Endothelial cell of umbilical vein (primary cell): Measurements from ENCODE around the gene CHL1. TPM values are rescaled to one million over a fixed set of nuclear protein-coding genes. Genes with fewer than 3 reads are reported as not detected.

Experiments
- BruUV-seq: library from RNA; stranded (reverse); fragments of 400-500 nt; replicated peaks from 2 replicates; lab custom pipeline; 2021; lab: Mats Ljungman, UMichigan
- CTCF ChIA-PET: fragments of 300-600, 350-600 bp; sonication (Branson Sonifier 250); formaldehyde crosslinking; loops from one replicate; lab custom pipeline; 2021; ENCODE audit warnings: antibody characterized with exemption, inconsistent platforms; lab: Charles Lee
- POLR2A ChIA-PET: fragments of 300-600, 350-600 bp; sonication (Branson Sonifier 250); formaldehyde crosslinking; loops from one replicate; lab custom pipeline; 2021; ENCODE audit warnings: antibody characterized with exemption, inconsistent platforms; lab: Charles Lee
- DNase-seq: peaks from one replicate; pipeline ENCODE4 v3.0.0-alpha.2; 2011; ENCODE audit warnings: low read depth, low spot score
- FAIRE-seq: peaks from 2 replicates; lab custom pipeline; 2011; peaks lifted over from hg19 to GRCh38; lab: Jason Lieb, UNC
- H2AFZ ChIP-seq: 2 replicates; pipeline ENCODE4 v1.6.0; 2012; ENCODE audit warnings: low read depth, low read length, control low read depth, inconsistent platforms
- H3K27ac ChIP-seq: 2 replicates; pipeline ENCODE4 v1.5.1; 2011; ENCODE audit warnings: low read depth, mild to moderate bottlenecking, control low read depth, low read length, moderate library complexity; ENCODE audit not compliant: insufficient read depth
- H3K27me3 ChIP-seq, 2 experiments: 2 replicates each; pipeline versions ENCODE4 v1.6.0 to v1.6.1; 2011; ENCODE audit warnings: low read length in 2 of 2, mixed read lengths in 1 of 2; ENCODE audit not compliant: control insufficient read depth in 2 of 2, insufficient read depth in 2 of 2
- H3K36me3 ChIP-seq, 2 experiments: 2 replicates in 1 of 2; 3 replicates in 1 of 2; pipeline ENCODE4 v1.5.1; 2011; ENCODE audit warnings: low read length in 2 of 2, mild to moderate bottlenecking in 1 of 2, moderate library complexity in 1 of 2; ENCODE audit not compliant: control insufficient read depth in 2 of 2, insufficient read depth in 2 of 2; ENCODE audit errors: extremely low read depth in 1 of 2
- H3K4me1 ChIP-seq: 3 replicates; pipeline ENCODE4 v1.5.1; 2011; ENCODE audit warnings: mild to moderate bottlenecking, low read length; ENCODE audit not compliant: control insufficient read depth, insufficient read depth; ENCODE audit errors: extremely low read depth
- H3K4me2 ChIP-seq: 2 replicates; pipeline ENCODE4 v1.6.1; 2011; ENCODE audit warnings: low read length, control low read depth, mixed read lengths; ENCODE audit not compliant: insufficient read depth
- H3K4me3 ChIP-seq, 3 experiments: fragments of 200-600 bp in 1 of 3; sonication (generic), shearing (Covaris generic) in 1 of 3; replicated peaks in 1 of 3; 2 replicates each; pipeline ENCODE4 v1.5.1; 2011 to 2016; ENCODE audit warnings: control low read depth in 3 of 3, low read length in 3 of 3, mild to moderate bottlenecking in 2 of 3, inconsistent platforms in 1 of 3, low read depth in 1 of 3, moderate library complexity in 1 of 3; ENCODE audit not compliant: insufficient read depth in 1 of 3
- H3K79me2 ChIP-seq: 2 replicates; pipeline ENCODE4 v1.6.0; 2012; ENCODE audit warnings: low read length, inconsistent platforms; ENCODE audit not compliant: control insufficient read depth, insufficient read depth
- H3K9ac ChIP-seq: replicated peaks from 2 replicates; pipeline ENCODE3; 2011; ENCODE audit warnings: low read length, control low read depth; ENCODE audit not compliant: insufficient read depth; ENCODE audit errors: extremely low read depth
- H3K9me1 ChIP-seq: replicated peaks from 3 replicates; pipeline ENCODE4 v1.6.0; 2011; ENCODE audit warnings: mild to moderate bottlenecking, low read length; ENCODE audit not compliant: control insufficient read depth, insufficient read depth; ENCODE audit errors: extremely low read depth
- H3K9me3 ChIP-seq: replicated peaks from 2 replicates; pipeline ENCODE4 v1.5.1; 2012; ENCODE audit warnings: low read length, inconsistent platforms; ENCODE audit not compliant: control insufficient read depth, insufficient read depth
- H4K20me1 ChIP-seq: replicated peaks from 2 replicates; pipeline ENCODE3; 2011; ENCODE audit warnings: mild to moderate bottlenecking, low read length; ENCODE audit not compliant: control insufficient read depth, insufficient read depth; ENCODE audit errors: extremely low read depth
- EZH2 ChIP-seq: IDR thresholded peaks from 2 replicates; pipeline ENCODE4 v1.6.1; 2012; ENCODE audit warnings: borderline replicate concordance, low read depth, mild to moderate bottlenecking, moderate library complexity, low read length, inconsistent platforms; ENCODE audit not compliant: severe bottlenecking
- FOS ChIP-seq: IDR thresholded peaks from 2 replicates; pipeline ENCODE4 v1.6.1; 2011; ENCODE audit warnings: mild to moderate bottlenecking, low read length, moderate library complexity, borderline replicate concordance; ENCODE audit not compliant: insufficient read depth
- GATA2 ChIP-seq: IDR thresholded peaks from 2 replicates; pipeline ENCODE4 v1.7.0; 2011; ENCODE audit warnings: low read depth, mild to moderate bottlenecking, moderate library complexity, mixed read lengths, low read length; ENCODE audit not compliant: insufficient read length, insufficient read depth
- JUN ChIP-seq: IDR thresholded peaks from 2 replicates; pipeline ENCODE4 v1.6.1; 2011; ENCODE audit warnings: borderline replicate concordance, low read depth; ENCODE audit not compliant: insufficient read length, insufficient read depth
- MYC ChIP-seq: IDR thresholded peaks from one replicate; pipeline ENCODE4 v1.6.1; 2011; ENCODE audit warnings: mild to moderate bottlenecking, low read depth, low read length
- POLR2A ChIP-seq: IDR thresholded peaks from 2 replicates; pipeline ENCODE4 v1.6.1; 2012; ENCODE audit warnings: low read depth, mild to moderate bottlenecking, control low read depth, low read length
- POLR2AphosphoS5 ChIP-seq: IDR thresholded peaks from 2 replicates; pipeline ENCODE4 v1.6.1; 2012; ENCODE audit warnings: low read depth, mild to moderate bottlenecking, control low read depth, low read length, moderate library complexity; ENCODE audit not compliant: insufficient read depth
- dilution Hi-C: fragments of 300-500 bp; cut with MboI; formaldehyde crosslinking; loops from one replicate; pipeline ENCODE4 v1.15.0; 2019; ENCODE audit warnings: low sequenced_read_pairs; ENCODE audit not compliant: extremely low pct_ligation_motif_present
- intact Hi-C: fragments of 100-400 bp; cut with micrococcal nuclease; formaldehyde crosslinking; loops from one replicate; pipeline ENCODE4 v1.10.0; 2022
- polyA plus RNA-seq, 4 experiments: library from polyadenylated mRNA; depleted of rRNA in 3 of 4; stranded (reverse) in 3 of 4; unstranded in 1 of 4; fragments of >200 nt; gene quantifications; 2 replicates each; pipeline versions ENCODE4 v1.2.1 to v1.2.3, GENCODE V29; 2011 to 2012; ENCODE audit warnings: missing spikeins in 1 of 4
- total RNA-seq: library from RNA; stranded (reverse); gene quantifications from 2 replicates; pipeline ENCODE4 v1.2.3, GENCODE V29; 2021
- TF ChIP-seq, protein P1 (sequence below), 2 donors: IDR thresholded peaks; 1 replicate in 1 of 2; 2 replicates in 1 of 2; pipeline ENCODE4 v1.5.1; 2011; ENCODE audit warnings: low read length in 2 of 2, mild to moderate bottlenecking in 2 of 2, moderate library complexity in 2 of 2, control low read depth in 1 of 2, inconsistent platforms in 1 of 2, low read depth in 1 of 2; ENCODE audit not compliant: insufficient read depth in 1 of 2; ENCODE audit errors: extremely low read depth in 1 of 2
- TF ChIP-seq, protein P2 (sequence below): IDR thresholded peaks from 2 replicates; pipeline ENCODE4 v1.6.1; 2011; ENCODE audit not compliant: insufficient read depth, insufficient read length

Gene CHL1
- total and polyA plus RNA-seq, 2 donors (not counting 3 experiments of a cell fraction or from before 2014, with no cell fraction given), result not detected

DNA sequence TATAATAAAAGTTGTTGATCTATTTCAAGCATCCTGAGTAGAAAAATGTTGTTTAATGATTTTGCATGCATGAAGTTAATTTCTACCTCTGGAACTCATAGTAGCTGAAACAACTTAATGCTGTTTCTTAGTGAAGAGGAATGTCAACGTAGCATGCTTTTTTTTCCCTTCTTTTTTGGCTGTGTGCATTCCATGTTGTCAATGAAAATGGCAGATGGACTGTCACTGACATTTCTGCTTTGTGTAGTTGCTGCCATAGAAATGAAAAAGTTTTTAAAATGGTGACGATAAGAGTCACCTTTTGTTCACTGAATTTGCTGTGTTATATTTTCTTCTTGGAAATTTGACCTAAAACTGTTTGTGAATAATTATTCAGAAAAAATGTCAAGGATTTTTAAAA is 116.3 kb downstream of the CHL1 start:
- BruUV-seq, result no TSS peak
- H3K36me3 ChIP-seq, result no peaks in the 10 kb centered on the region
- H3K27ac ChIP-seq, result no peak overlapping the region
- H4K20me1 ChIP-seq, result no peaks in the 10 kb centered on the region
- CTCF ChIA-PET, result no interaction called here
- POLR2A ChIA-PET, result no interaction called here
- H2AFZ ChIP-seq, result no peak overlapping the region
- no peak overlapping the region for H3K4me3 ChIP-seq
- no peaks in the 10 kb centered on the region for H3K9me1 ChIP-seq
- no peaks in the 10 kb centered on the region for H3K4me1 ChIP-seq
- no peak for TF ChIP-seq FOS
- TF ChIP-seq, protein P1, sequence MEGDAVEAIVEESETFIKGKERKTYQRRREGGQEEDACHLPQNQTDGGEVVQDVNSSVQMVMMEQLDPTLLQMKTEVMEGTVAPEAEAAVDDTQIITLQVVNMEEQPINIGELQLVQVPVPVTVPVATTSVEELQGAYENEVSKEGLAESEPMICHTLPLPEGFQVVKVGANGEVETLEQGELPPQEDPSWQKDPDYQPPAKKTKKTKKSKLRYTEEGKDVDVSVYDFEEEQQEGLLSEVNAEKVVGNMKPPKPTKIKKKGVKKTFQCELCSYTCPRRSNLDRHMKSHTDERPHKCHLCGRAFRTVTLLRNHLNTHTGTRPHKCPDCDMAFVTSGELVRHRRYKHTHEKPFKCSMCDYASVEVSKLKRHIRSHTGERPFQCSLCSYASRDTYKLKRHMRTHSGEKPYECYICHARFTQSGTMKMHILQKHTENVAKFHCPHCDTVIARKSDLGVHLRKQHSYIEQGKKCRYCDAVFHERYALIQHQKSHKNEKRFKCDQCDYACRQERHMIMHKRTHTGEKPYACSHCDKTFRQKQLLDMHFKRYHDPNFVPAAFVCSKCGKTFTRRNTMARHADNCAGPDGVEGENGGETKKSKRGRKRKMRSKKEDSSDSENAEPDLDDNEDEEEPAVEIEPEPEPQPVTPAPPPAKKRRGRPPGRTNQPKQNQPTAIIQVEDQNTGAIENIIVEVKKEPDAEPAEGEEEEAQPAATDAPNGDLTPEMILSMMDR (IDR thresholded peaks at IDR 0.05; ENCODE audit: extremely low read depth in 1 of 2, insufficient read depth in 1 of 2, low read depth in 1 of 2, low read length in 2 of 2), result no peak
- TF ChIP-seq EZH2, result no peak
- TF ChIP-seq MYC, result no peak
- TF ChIP-seq GATA2, result no peak
- TF ChIP-seq POLR2A, result no peak
- no peak for TF ChIP-seq POLR2AphosphoS5
- TF ChIP-seq JUN, result no peak
- TF ChIP-seq, protein P2, sequence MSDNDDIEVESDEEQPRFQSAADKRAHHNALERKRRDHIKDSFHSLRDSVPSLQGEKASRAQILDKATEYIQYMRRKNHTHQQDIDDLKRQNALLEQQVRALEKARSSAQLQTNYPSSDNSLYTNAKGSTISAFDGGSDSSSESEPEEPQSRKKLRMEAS, result no peak
- no peak overlapping the region for H3K4me2 ChIP-seq
- no peak for FAIRE-seq
- intact Hi-C loops, result no loop called here
- dilution Hi-C loops, result no loop called here
- no peak for DNase-seq
- no peaks in the 10 kb centered on the region for H3K79me2 ChIP-seq
- no peak overlapping the region for H3K9ac ChIP-seq
- no peaks in the 10 kb centered on the region for H3K27me3 ChIP-seq
- H3K9me3 ChIP-seq, result peaks cover 6% of the 10 kb centered on the region
